PC-3 (cell line): Measurements from ENCODE around the gene SMIM12. TPM values are rescaled to one million over a fixed set of nuclear protein-coding genes. Genes with fewer than 3 reads are reported as not detected.

ENCODE experiments used
- ATAC-seq: fragments of 200-7000 bp; cut with Tn5 transposase; 2 replicates; pipeline ENCODE4 v1.9.1; 2020; ENCODE audit warnings: mild to moderate bottlenecking, moderate library complexity
- BruUV-seq: library from RNA; stranded (reverse); fragments of 400-500 nt; replicated peaks from 2 replicates; lab custom pipeline; 2021; lab: Mats Ljungman, UMichigan
- CTCF ChIA-PET: fragments of 300-600 bp; sonication (Branson Sonifier 250); formaldehyde crosslinking; loops from one replicate; lab custom pipeline; 2022; ENCODE audit warnings: antibody characterized with exemption; lab: Charles Lee
- POLR2A ChIA-PET: fragments of 300-600 bp; sonication (Branson Sonifier 250); formaldehyde crosslinking; loops from one replicate; lab custom pipeline; 2022; ENCODE audit warnings: antibody characterized with exemption; ENCODE audit not compliant: unreplicated experiment; lab: Charles Lee
- DNase-seq: peaks from one replicate; pipeline ENCODE4 v3.0.0-alpha.2; 2015
- H2AFZ ChIP-seq: fragments of 300-600 bp; sonication (generic); 2 replicates; pipeline ENCODE4 v1.6.0; 2016; ENCODE audit warnings: antibody characterized with exemption, low read length
- H3F3A ChIP-seq: fragments of 300-600 bp; sonication (generic); one replicate; pipeline ENCODE4 v1.6.0; 2017; ENCODE audit warnings: antibody characterized with exemption, low read length, control low read depth, mild to moderate bottlenecking; ENCODE audit not compliant: unreplicated experiment
- H3K27ac ChIP-seq: fragments of 300-600 bp; sonication (generic); 2 replicates; pipeline ENCODE4 v1.5.1; 2016; ENCODE audit warnings: mild to moderate bottlenecking, low read length
- H3K27me3 ChIP-seq: fragments of 300-600 bp; sonication (generic); 2 replicates; pipeline ENCODE4 v1.6.1; 2016; ENCODE audit warnings: low read length, mixed read lengths
- H3K36me3 ChIP-seq: fragments of 300-600 bp; sonication (generic); 2 replicates; pipeline ENCODE4 v1.6.1; 2016; ENCODE audit warnings: low read depth, mixed run types, low read length, mixed read lengths
- H3K4me1 ChIP-seq: fragments of 300-600 bp; sonication (generic); 2 replicates; pipeline ENCODE4 v1.5.1; 2016; ENCODE audit warnings: low read length; ENCODE audit not compliant: insufficient read depth
- H3K4me2 ChIP-seq: fragments of 300-600 bp; sonication (generic); 2 replicates; pipeline ENCODE4 v1.6.0; 2016; ENCODE audit warnings: low read length
- H3K4me3 ChIP-seq: fragments of 300-600 bp; sonication (generic); 2 replicates; pipeline ENCODE4 v1.5.1; 2016; ENCODE audit warnings: mild to moderate bottlenecking, low read length, mixed read lengths
- H3K79me2 ChIP-seq: fragments of 300-600 bp; sonication (generic); 2 replicates; pipeline ENCODE4 v1.6.1; 2017; ENCODE audit warnings: low read length, mixed read lengths
- H3K9ac ChIP-seq: fragments of 300-600 bp; sonication (generic); 2 replicates; pipeline ENCODE4 v1.6.0; 2016; ENCODE audit warnings: mild to moderate bottlenecking, low read length
- H3K9me2 ChIP-seq: fragments of 300-600 bp; sonication (generic); replicated peaks from 2 replicates; pipeline ENCODE4 v1.6.1; 2016; ENCODE audit warnings: mixed run types, low read length, mixed read lengths
- H3K9me3 ChIP-seq: fragments of 300-600 bp; sonication (generic); 2 replicates; pipeline ENCODE4 v1.6.1; 2016; ENCODE audit warnings: low read length, mixed read lengths
- H4K20me1 ChIP-seq: fragments of 300-600 bp; sonication (generic); 2 replicates; pipeline ENCODE4 v1.6.1; 2016; ENCODE audit warnings: low read length, mixed read lengths
- EZH2 ChIP-seq: fragments of 300-600 bp; sonication (generic); IDR thresholded peaks from one replicate; pipeline ENCODE4 v1.6.1; 2017; ENCODE audit warnings: antibody characterized with exemption, mild to moderate bottlenecking, low read length; ENCODE audit not compliant: unreplicated experiment
- EZH2phosphoT487 ChIP-seq: fragments of 300-600 bp; sonication (generic); IDR thresholded peaks from 2 replicates; pipeline ENCODE4 v1.6.1; 2018; ENCODE audit warnings: mild to moderate bottlenecking, antibody characterized with exemption, low read length, borderline replicate concordance
- intact Hi-C: fragments of 100-400 bp; cut with micrococcal nuclease; formaldehyde crosslinking; loops from 2 replicates; pipeline ENCODE4 v1.9.0; 2023
- total RNA-seq: library from RNA; depleted of rRNA; stranded (reverse); fragments of >200 nt; gene quantifications from 2 replicates; pipeline ENCODE4 v1.2.3, GENCODE V29; 2014
- TF ChIP-seq, protein P1 (sequence below): fragments of 300-600 bp; sonication (generic); conservative IDR thresholded peaks from 2 replicates; pipeline ENCODE4 v1.5.1; 2017; ENCODE audit warnings: antibody characterized with exemption, low read depth, mild to moderate bottlenecking, low read length

Gene SMIM12
- total RNA-seq, 1 experiment from 2014 or later: 47.2 TPM

- ATAC-seq: no peak
- DNase-seq: no peak
- POLR2A ChIA-PET: no interaction called here
Observed at GRCh38 chr1:34845131-34845901, 14.2 kb downstream of the SMIM12 start.

DNA sequence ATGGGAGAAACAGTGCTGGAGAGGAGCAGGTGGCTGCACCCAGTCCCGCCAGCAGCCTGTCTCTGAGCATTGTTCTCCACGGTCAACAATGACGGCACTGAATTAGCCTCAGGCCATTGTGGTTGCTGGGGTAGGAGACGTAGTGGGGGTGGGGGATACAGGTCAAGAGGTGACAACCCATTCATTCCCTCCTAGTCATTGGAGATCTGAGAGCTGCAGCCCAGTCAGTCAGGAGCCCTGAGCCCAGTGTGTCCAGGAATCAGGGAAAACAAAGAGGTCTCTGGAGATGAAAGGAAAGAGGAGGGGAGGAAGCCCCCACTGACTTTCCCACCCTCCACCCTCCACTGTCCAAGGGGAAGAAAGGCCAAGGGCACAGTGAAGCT lies 15.3 kb downstream of the SMIM12 start:
- ChIA-PET CTCF (no interaction called here), POLR2A (no interaction called here)
- peak; percentile 68 for DNase-seq
- Histone ChIP-seq H4K20me1 (no peaks in the 10 kb centered on the region), H3K27me3 (no peaks in the 10 kb centered on the region), H3F3A (no peaks in the 10 kb centered on the region), H3K36me3 (no peaks in the 10 kb centered on the region), H2AFZ (no peak overlapping the region), H3K9ac (no peak overlapping the region), H3K27ac (no peak overlapping the region), H3K9me3 (no peaks in the 10 kb centered on the region), H3K4me3 (no peak overlapping the region), H3K79me2 (no peaks in the 10 kb centered on the region), H3K4me2 (0 out of 2 replicates have a peak overlapping the region, but pooled peaks have one; percentile 32), H3K9me2 (no peaks in the 10 kb centered on the region), H3K4me1 (peaks cover 12% of the 10 kb centered on the region; the same call in 1 of the 2 replicates)
- no peak for ATAC-seq
- no peak for TF ChIP-seq EZH2phosphoT487
- TF ChIP-seq, protein P1, sequence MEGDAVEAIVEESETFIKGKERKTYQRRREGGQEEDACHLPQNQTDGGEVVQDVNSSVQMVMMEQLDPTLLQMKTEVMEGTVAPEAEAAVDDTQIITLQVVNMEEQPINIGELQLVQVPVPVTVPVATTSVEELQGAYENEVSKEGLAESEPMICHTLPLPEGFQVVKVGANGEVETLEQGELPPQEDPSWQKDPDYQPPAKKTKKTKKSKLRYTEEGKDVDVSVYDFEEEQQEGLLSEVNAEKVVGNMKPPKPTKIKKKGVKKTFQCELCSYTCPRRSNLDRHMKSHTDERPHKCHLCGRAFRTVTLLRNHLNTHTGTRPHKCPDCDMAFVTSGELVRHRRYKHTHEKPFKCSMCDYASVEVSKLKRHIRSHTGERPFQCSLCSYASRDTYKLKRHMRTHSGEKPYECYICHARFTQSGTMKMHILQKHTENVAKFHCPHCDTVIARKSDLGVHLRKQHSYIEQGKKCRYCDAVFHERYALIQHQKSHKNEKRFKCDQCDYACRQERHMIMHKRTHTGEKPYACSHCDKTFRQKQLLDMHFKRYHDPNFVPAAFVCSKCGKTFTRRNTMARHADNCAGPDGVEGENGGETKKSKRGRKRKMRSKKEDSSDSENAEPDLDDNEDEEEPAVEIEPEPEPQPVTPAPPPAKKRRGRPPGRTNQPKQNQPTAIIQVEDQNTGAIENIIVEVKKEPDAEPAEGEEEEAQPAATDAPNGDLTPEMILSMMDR: no peak
- TF ChIP-seq EZH2: no peak
- BruUV-seq: no TSS peak
- intact Hi-C loops: no loop called here

More at GRCh38 chr1:34845131-34845901, 14.2 kb downstream of the SMIM12 start:
- Histone ChIP-seq H3K4me3 (no peak overlapping the region), H3K36me3 (no peaks in the 10 kb centered on the region), H3K4me1 (peaks cover 12% of the 10 kb centered on the region; the same call in 1 of the 2 replicates), H3K27me3 (no peaks in the 10 kb centered on the region), H3K9me3 (no peaks in the 10 kb centered on the region), H2AFZ (no peak overlapping the region), H3K4me2 (no peak overlapping the region), H4K20me1 (no peaks in the 10 kb centered on the region), H3K9me2 (no peaks in the 10 kb centered on the region), H3K27ac (no peak overlapping the region), H3K79me2 (no peaks in the 10 kb centered on the region), H3K9ac (no peak overlapping the region), H3F3A (no peaks in the 10 kb centered on the region)
- intact Hi-C loops: no loop called here
- no peak for TF ChIP-seq EZH2phosphoT487
- CTCF ChIA-PET: no interaction called here
- no TSS peak for BruUV-seq

DNA sequence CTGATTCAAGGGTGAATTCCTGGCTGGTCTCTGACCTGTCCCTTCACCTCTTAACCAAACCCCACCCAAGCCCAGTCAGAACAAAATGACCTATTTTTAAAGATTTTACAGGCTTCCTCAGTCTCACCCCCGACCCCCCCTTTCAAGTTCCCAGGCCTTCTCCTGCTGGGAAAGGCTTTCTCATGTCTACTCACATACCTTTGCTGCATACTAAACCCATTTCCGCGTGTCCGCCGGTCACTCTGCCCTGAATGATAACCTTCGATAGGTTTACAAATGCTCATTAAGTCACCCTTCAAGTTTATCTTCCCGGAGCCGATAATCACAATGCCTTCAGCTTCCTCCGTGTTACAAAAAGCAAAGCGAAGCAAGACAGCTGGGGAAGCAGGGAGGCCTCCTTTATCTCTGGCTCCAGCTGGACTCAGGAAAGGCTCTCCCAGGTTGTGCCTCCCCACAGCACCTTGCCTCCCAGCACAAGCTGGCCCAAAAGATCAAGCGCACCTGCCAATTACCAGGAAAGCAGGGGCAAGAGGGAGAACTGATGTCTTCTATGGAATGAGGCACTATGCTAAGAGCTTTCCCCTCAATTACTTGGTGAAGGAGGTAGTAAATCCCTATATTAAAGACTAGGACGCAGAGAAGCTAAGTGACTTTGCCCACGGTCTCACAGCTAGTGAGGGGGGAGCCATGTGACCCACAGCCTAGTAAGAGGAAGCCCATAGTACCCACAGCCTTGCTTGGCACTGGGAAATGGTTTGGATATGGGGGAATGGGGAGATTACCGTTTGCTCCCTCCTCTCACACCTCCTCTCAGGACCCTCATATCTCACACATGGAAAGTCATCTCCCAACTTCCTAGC lies 15.9 kb downstream of the SMIM12 start:
- no peaks in the 10 kb centered on the region for H4K20me1 ChIP-seq
- H3K4me1 ChIP-seq: peaks cover 12% of the 10 kb centered on the region; the same call in 1 of the 2 replicates
- ATAC-seq (no peak), DNase-seq (no peak)
- TF ChIP-seq, protein P1: no peak
- TF ChIP-seq EZH2phosphoT487: no peak
- TF ChIP-seq EZH2: no peak
- no TSS peak for BruUV-seq
- no peaks in the 10 kb centered on the region for H3F3A ChIP-seq
- intact Hi-C loops: no loop called here
- H3K79me2 ChIP-seq: no peaks in the 10 kb centered on the region
- CTCF ChIA-PET: no interaction called here
- no peak overlapping the region for H2AFZ ChIP-seq
- no peaks in the 10 kb centered on the region for H3K9me2 ChIP-seq
- no peaks in the 10 kb centered on the region for H3K36me3 ChIP-seq
- H3K9ac ChIP-seq: no peak overlapping the region
- H3K27ac ChIP-seq: no peak overlapping the region
- H3K27me3 ChIP-seq: no peaks in the 10 kb centered on the region
- POLR2A ChIA-PET: no interaction called here
- no peak overlapping the region for H3K4me3 ChIP-seq
- H3K9me3 ChIP-seq: no peaks in the 10 kb centered on the region
- no peak overlapping the region for H3K4me2 ChIP-seq
